Measurements from ENCODE around the gene LIMS1. TPM values are rescaled to one million over a fixed set of nuclear protein-coding genes. Genes with fewer than 3 reads are reported as not detected.
"Not testable (repeated sequence)": the region's sequence is repeated elsewhere in the genome, so short reads cannot be mapped to it uniquely, and the experiment has no call there.

Gene LIMS1
- total RNA-seq, 6 donors from 2014 or later: 51.3 to 148 (median 87.7) TPM

DNA sequence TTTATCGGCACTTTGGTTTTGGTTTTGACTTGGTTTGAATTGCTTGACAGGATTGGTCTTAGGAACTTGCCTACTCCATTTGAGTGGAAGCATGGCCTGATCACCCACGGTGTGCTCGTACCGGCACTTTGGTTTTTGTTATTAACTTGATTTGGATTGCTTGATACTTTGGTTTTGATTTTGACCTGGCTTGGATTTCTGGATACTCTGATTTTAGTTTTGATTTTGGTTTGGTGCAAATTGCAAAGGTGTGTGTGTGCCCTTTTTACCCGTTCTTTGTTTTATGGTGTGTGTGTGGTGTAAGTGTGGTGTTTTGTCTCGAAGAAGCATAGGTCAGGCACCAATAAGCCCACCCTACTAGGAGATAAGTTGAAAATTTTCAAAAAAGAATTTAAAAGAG is 9.6 kb upstream of the LIMS1 start:
- not testable (repeated sequence) for H3K9me3 ChIP-seq; ATAC-seq (ENCODE audit: low FRiP score in 2 of 2); DNase-seq; H3K4me3 ChIP-seq; H3K4me1 ChIP-seq; H3K27me3 ChIP-seq; H3K36me3 ChIP-seq; H3K27ac ChIP-seq
- WGBS, 2 donors: 94 to 98% methylated on average over 4 to 5 of the region's 6 CpGs

DNA sequence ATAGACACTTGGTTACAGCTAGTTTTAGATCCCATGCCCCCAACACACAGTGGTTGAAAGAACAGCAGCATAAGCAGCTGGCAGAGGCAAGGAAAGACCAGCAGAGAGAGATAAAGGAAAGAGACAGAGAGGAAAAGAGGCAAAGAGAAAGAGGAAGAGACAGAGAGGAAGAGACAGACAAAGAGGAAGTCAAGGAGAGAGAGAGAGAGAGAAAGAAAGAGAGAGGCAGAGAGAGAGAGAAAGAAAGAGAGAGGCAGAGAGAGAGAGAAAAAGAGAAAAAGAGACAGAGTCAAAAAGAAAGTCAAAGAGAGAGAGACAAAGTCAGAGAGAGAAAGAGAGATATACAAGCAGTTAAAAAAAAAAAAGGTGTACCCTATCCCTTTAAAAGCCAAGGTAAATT is 9.0 kb upstream of the LIMS1 start:
- not testable (repeated sequence) for H3K27ac ChIP-seq; DNase-seq; H3K4me3 ChIP-seq; H3K9me3 ChIP-seq; H3K27me3 ChIP-seq; H3K36me3 ChIP-seq; ATAC-seq (ENCODE audit: low FRiP score in 2 of 2); H3K4me1 ChIP-seq

DNA sequence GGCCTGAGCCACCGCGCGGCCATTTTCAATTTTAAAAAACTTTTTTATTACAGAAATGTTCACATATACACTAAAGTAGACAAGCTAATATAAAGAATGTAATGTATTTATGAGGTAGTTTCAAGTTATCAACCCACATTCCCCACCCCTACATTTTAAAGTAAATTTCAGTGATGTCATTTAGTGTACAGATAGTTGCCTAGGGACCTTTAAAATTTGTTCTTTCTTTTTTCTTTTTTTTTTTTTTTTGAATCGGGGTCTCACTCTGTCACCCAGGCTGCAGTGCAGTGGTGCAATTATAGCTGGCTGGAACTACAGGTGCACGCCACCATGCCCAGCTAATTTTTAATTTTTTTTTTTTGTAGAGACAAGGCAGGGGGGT is 2.6 kb upstream of the LIMS1 start:
- Histone ChIP-seq H3K4me3 (no peak overlapping the region), H3K4me1 (peaks cover 4 to 17% (median 8%) of the 10 kb centered on the region in 4 donors), H3K27ac (no peak overlapping the region), H3K27me3 (no peaks in the 10 kb centered on the region), H3K9me3 (no peaks in the 10 kb centered on the region), H3K36me3 (no peaks in the 10 kb centered on the region)
- WGBS, 2 donors: 91 to 94% methylated on average over 5 of the region's 5 CpGs
- TF ChIP-seq POLR2A (IDR thresholded peaks at IDR 0.05) (no peak), EP300 (IDR thresholded peaks at IDR 0.05) (no peak), POLR2AphosphoS5 (IDR thresholded peaks at IDR 0.05) (no peak)
- TF ChIP-seq, protein P1, sequence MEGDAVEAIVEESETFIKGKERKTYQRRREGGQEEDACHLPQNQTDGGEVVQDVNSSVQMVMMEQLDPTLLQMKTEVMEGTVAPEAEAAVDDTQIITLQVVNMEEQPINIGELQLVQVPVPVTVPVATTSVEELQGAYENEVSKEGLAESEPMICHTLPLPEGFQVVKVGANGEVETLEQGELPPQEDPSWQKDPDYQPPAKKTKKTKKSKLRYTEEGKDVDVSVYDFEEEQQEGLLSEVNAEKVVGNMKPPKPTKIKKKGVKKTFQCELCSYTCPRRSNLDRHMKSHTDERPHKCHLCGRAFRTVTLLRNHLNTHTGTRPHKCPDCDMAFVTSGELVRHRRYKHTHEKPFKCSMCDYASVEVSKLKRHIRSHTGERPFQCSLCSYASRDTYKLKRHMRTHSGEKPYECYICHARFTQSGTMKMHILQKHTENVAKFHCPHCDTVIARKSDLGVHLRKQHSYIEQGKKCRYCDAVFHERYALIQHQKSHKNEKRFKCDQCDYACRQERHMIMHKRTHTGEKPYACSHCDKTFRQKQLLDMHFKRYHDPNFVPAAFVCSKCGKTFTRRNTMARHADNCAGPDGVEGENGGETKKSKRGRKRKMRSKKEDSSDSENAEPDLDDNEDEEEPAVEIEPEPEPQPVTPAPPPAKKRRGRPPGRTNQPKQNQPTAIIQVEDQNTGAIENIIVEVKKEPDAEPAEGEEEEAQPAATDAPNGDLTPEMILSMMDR (IDR thresholded peaks at IDR 0.05): no peak
- DNase-seq: no peak
- no peak for ATAC-seq (ENCODE audit: low FRiP score in 2 of 2)

DNA sequence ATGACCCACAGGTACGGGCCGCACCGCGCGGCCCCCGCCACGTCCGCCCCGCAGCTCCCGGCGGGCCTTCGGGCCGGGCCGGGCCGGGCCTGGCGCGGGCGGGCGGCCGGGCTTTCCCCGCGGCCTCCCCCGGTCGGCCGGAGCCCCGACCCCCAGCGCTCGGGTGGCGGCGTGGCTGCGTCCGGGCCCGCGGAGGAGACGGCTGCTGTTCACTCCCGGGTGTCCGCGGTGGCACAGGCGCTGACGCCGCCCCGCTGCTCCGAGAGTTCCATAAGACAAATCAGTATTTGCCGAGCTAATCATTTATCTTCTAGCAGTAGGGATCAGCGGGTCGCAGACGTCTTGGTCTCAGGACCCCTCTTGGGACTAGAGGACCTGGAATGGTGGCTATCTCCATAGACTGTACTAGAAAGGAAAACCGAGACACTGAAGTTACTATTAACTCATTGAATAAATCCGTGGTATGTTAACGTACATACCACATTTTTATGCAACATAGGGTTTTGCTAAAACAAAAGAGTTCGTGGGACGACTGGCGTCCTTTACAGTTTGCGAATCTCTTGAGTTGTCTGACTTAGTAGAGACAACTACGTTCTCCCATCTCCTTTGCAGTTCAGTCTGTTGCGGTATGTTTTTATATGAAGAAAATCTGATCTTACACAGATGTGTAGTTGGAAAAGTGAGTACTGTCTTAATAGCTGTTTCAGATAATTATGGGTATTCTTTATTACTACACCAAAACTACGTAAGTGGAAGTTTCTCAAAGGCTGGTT is 500 bp downstream of the LIMS1 start:
- Histone ChIP-seq H3K4me3 (peak overlapping the region; percentile 48 to 58 (median 52)), H3K4me1 (peaks cover 6 to 18% (median 12%) of the 10 kb centered on the region in 4 donors), H3K27ac (peak overlapping the region; percentile 87 to 90 (median 88)), H3K9me3 (no peaks in the 10 kb centered on the region), H3K36me3 (no peaks in the 10 kb centered on the region), H3K27me3 (no peaks in the 10 kb centered on the region)
- TF ChIP-seq, protein P1 (IDR thresholded peaks at IDR 0.05): peak in 1 of 6 experiments; percentile 4
- TF ChIP-seq POLR2AphosphoS5 (IDR thresholded peaks at IDR 0.05): no peak
- ATAC-seq (ENCODE audit: low FRiP score in 2 of 2) (no peak), DNase-seq (peak in 1 of 2 donors; percentile 31)
- 1% methylated on average over 10 to 24 of the region's 57 CpGs for WGBS, 2 donors

DNA sequence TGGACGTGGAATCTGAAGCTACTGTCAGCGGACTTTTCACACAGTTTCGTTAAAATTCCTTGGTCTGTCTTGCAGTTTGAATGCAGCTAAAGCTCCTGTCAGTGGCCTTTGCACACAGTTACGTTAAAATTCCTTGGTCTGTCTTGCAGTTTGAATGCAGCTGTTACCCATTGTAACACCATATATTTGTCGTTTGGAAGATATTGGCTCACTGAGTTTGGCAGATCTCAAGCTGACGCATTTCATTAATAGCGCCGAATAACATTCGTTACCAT is 1.0 kb downstream of the LIMS1 start:
- peak overlapping the region; percentile 87 to 90 (median 88) for H3K27ac ChIP-seq
- no peak for DNase-seq
- WGBS, 2 donors: 27 to 38% methylated on average over 9 of the region's 9 CpGs

More for the DNA sequence above, 1.0 kb downstream of the LIMS1 start:
- TF ChIP-seq POLR2A (IDR thresholded peaks at IDR 0.05) (no peak), POLR2AphosphoS5 (IDR thresholded peaks at IDR 0.05) (no peak), EP300 (IDR thresholded peaks at IDR 0.05) (no peak)
- TF ChIP-seq, protein P1 (IDR thresholded peaks at IDR 0.05): no peak
- Histone ChIP-seq H3K9me3 (no peaks in the 10 kb centered on the region), H3K36me3 (no peaks in the 10 kb centered on the region), H3K4me1 (peaks cover 6 to 18% (median 12%) of the 10 kb centered on the region in 4 donors), H3K27me3 (no peaks in the 10 kb centered on the region), H3K4me3 (peak overlapping the region; percentile 48 to 58 (median 52))
- no peak for ATAC-seq (ENCODE audit: low FRiP score in 2 of 2)
